Measurements from ENCODE around the gene CILP2. TPM values are rescaled to one million over a fixed set of nuclear protein-coding genes. Genes with fewer than 3 reads are reported as not detected.

CILP2 gene
- total RNA-seq, 2 experiments from 2014 or later, result 0.25 TPM; not detected in 1

DNA sequence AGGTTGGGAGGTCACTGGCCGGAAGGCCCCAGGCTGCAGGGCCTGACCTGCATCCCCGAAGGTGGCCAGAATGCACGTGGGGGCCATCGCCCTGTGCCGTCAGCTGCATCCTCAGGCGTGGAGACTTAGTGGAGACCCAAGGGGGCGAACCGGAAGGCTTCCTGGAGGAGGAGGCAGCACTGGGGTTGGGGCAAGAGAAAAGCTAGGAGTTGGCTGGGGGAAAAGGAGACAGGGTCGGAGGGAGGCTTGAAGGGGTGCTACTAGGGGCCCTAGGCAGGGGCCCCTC lies 10.8 kb upstream of the CILP2 start:
- peaks cover 21% of the 10 kb centered on the region for H3K36me3 Mint-ChIP-seq (ENCODE audit: low read depth)
- peaks cover 15% of the 10 kb centered on the region for H3K4me1 Mint-ChIP-seq
- POLR2A ChIA-PET, result no interaction called here
- no peak overlapping the region for H3K27ac Mint-ChIP-seq
- no peak overlapping the region for H3K4me3 Mint-ChIP-seq
- no peaks in the 10 kb centered on the region for H3K27me3 Mint-ChIP-seq
- DNase-seq, result no peak
- CTCF ChIA-PET, result no interaction called here
- H3K9me3 Mint-ChIP-seq, result no peaks in the 10 kb centered on the region

DNA sequence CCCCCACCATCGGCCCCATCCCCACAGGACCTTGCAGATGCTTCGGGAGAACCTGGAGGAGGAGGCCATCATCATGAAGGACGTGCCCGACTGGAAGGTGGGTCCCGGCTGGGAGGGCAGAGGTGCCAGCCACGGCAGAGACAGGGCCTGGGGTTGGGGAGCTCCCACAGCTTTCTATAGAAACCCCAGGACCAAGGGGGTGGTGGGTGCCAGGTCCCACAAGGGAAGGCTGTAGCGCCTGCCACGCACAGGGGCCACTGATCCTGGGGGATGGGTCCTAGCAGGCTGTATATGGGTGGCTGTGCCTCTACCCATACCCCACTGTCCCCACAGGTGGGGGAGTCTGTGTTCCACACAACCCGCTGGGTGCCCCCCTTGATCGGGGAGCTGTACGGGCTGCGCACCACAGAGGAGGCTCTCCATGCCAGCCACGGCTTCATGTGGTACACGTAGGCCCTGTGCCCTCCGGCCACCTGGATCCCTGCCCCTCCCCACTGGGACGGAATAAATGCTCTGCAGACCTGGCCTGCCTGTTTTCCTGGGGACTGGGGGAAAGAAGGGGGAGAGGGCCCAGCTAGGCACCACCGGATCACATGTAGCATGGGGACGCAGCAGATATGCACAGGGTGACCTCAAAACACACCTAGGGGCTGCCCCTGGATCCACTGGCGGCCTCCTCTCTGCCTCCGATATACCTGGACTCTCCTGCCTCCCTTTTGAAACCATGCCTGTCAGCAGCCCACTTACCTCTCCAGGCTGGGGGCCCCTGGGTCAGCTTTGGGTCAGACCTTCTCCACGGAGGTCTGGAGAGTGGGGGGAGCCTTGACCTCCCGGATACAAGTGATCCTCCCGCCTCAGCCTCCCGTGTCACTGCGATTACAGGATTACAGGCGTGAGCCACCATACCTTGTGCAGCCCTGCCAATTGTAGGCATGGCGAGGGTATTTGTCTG lies 10.1 kb upstream of the CILP2 start:
- CTCF ChIA-PET, result no interaction called here
- peaks cover 18% of the 10 kb centered on the region for H3K36me3 Mint-ChIP-seq (ENCODE audit: low read depth)
- H3K4me3 Mint-ChIP-seq, result no peak overlapping the region

DNA sequence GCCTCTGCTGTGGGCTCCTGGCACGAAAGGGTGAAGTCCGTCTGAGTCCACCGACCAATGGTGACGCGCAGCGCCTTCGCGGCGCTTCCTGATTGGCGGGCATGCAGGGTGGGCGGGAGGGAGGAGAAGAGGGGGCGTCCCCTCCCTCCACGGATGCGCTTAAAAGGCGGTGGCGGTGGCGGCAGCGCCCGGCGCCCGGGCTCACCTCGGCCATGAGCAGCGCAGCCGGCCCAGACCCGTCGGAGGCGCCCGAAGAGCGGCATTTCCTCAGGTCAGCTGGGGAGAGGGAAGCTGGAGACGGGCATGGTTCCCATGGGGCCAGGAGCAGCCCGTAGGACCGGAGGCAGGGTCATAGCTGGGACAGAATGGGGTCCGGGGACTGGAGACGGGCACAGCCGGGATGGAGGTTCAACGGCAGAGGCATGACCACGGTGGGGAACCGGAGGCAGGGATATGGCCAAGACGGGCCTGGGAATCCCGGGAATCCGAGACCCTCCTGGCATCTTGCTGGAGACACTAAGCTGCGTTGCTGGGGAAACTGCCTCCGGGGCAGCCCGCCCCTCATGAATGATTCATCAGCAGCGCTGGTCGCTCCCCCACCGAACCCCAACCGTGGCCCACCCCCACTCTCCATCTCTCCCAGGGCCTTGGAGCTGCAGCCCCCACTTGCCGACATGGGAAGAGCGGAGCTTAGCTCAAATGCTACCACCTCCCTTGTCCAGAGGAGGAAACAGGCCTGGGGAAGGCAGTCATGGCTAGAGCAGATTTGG lies 9.2 kb upstream of the CILP2 start, which contains the start of gene YJEFN3:
TSS of gene YJEFN3 (plus strand) at position 191 of the 770 bp plus-strand sequence. CDS start at position 213, 22 bp downstream.
- Mint-ChIP-seq H3K9me3 (no peaks in the 10 kb centered on the region), H3K27me3 (no peaks in the 10 kb centered on the region), H3K36me3 (ENCODE audit: low read depth) (peaks cover 16% of the 10 kb centered on the region), H3K27ac (no peak within 1 kb of the TSS), H3K4me1 (peaks cover 18% of the 10 kb centered on the region), H3K4me3 (no peak within 1 kb of the TSS)
- ChIA-PET POLR2A (no interaction called here), CTCF (interaction anchor here (1.1 kb wide), 1 partner anchor 115 kb away, joined by 3 read pairs; the partner anchor contains the start of gene GMIP)
- DNase-seq, result no peak

More for the DNA sequence above, 10.1 kb upstream of the CILP2 start:
- Mint-ChIP-seq H3K4me1 (peaks cover 13% of the 10 kb centered on the region), H3K27ac (no peak overlapping the region), H3K9me3 (no peaks in the 10 kb centered on the region), H3K27me3 (no peaks in the 10 kb centered on the region)
- DNase-seq, result no peak
- POLR2A ChIA-PET, result no interaction called here

DNA sequence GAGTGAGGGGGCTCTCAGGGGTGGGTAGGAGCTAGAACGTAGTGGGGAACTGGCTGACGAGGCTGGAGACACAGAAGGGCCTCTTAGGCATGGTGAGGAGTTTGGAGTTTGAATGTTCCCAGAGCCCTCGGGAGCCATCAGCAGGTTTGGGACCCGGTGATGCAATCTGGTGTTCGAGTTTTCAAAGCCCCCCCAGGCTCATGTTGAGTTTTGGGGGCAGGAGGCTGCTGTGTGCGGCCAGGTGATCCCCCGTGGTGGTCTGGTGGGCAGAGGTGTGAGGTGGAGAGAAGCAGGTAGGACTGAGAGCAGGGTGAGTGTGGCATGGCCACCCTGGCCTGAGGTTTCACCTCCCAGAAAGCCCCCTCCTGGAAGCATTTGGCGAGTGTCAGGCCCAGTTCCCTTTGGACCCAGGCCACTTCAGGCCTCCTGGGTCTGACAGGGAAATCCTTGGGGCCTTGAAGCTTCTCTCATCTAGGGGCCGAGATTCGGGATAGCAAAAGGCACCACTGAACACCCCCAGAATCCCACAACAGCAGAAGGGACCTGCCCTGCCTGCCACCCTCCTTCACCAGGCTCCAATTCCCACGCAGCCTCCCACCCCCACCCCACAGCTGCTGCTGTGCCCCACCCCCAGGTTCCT lies 8.2 kb upstream of the CILP2 start:
- H3K27me3 Mint-ChIP-seq, result no peaks in the 10 kb centered on the region
- no peak overlapping the region for H3K4me3 Mint-ChIP-seq
- H3K9me3 Mint-ChIP-seq, result no peaks in the 10 kb centered on the region
- H3K27ac Mint-ChIP-seq, result no peak overlapping the region
- CTCF ChIA-PET, result interaction anchor here (1.1 kb wide), 1 partner anchor 114 kb away, joined by 3 read pairs; the partner anchor contains the start of gene GMIP
- no peak for DNase-seq
- H3K4me1 Mint-ChIP-seq, result peaks cover 20% of the 10 kb centered on the region
- POLR2A ChIA-PET, result no interaction called here
- H3K36me3 Mint-ChIP-seq (ENCODE audit: low read depth), result peaks cover 15% of the 10 kb centered on the region

DNA sequence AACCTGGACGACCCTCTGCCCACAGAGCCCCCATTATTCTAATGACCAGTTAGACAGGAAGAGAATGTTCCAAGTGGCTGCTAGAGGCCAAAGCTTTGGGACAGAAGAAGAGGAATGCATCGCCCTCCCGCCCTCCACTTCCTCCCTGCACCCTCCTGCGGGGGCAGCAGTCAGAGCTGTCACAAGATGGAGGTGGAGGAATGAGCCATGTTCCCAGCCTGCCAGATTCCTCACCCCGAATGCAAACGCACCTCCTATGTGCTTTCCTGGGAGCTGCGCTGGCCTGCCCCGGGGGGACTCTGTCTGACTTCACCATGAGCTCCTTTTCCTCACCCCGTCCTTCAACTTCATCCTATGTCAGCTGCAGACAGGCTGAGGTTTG lies 7.7 kb upstream of the CILP2 start:
- H3K36me3 Mint-ChIP-seq (ENCODE audit: low read depth), result peaks cover 15% of the 10 kb centered on the region
- ChIA-PET POLR2A (no interaction called here), CTCF (interaction anchor here (0.6 kb wide), 1 partner anchor 139 kb away, joined by 3 read pairs; no protein-coding TSS in a partner anchor)
- DNase-seq, result no peak
- H3K9me3 Mint-ChIP-seq, result no peaks in the 10 kb centered on the region
- H3K27ac Mint-ChIP-seq, result no peak overlapping the region
- H3K4me3 Mint-ChIP-seq, result no peak overlapping the region
- no peaks in the 10 kb centered on the region for H3K27me3 Mint-ChIP-seq
- H3K4me1 Mint-ChIP-seq, result peaks cover 20% of the 10 kb centered on the region

DNA sequence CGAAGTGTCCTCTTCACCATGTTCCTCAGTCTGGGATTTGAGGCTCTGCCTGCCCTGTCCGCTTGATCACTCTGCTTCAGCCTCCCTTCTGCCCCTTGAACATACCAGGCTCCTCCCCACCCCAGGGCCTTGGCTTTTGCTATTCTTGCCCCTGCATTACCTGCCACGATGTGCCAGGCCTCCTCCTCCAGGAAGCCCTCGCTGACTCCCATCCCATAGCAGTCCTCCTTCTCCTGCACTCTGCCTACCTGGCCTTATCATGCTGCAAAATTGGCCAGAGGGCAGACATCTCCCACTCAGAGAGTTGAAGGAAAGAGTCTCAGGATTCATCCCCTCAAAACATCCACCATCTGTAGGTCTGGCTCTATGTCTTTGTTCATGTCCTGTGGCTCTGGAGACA lies 7.2 kb upstream of the CILP2 start:
- CTCF ChIA-PET, result interaction anchor here (0.6 to 2.4 kb wide), 5 partner anchors 10 to 756 kb away, joined by 3 to 11 read pairs (median 3); no protein-coding TSS in a partner anchor
- no peak for DNase-seq
- Mint-ChIP-seq H3K27ac (no peak overlapping the region), H3K9me3 (no peaks in the 10 kb centered on the region), H3K4me1 (peaks cover 20% of the 10 kb centered on the region), H3K36me3 (ENCODE audit: low read depth) (peaks cover 15% of the 10 kb centered on the region), H3K4me3 (no peak overlapping the region), H3K27me3 (no peaks in the 10 kb centered on the region)
- POLR2A ChIA-PET, result no interaction called here

DNA sequence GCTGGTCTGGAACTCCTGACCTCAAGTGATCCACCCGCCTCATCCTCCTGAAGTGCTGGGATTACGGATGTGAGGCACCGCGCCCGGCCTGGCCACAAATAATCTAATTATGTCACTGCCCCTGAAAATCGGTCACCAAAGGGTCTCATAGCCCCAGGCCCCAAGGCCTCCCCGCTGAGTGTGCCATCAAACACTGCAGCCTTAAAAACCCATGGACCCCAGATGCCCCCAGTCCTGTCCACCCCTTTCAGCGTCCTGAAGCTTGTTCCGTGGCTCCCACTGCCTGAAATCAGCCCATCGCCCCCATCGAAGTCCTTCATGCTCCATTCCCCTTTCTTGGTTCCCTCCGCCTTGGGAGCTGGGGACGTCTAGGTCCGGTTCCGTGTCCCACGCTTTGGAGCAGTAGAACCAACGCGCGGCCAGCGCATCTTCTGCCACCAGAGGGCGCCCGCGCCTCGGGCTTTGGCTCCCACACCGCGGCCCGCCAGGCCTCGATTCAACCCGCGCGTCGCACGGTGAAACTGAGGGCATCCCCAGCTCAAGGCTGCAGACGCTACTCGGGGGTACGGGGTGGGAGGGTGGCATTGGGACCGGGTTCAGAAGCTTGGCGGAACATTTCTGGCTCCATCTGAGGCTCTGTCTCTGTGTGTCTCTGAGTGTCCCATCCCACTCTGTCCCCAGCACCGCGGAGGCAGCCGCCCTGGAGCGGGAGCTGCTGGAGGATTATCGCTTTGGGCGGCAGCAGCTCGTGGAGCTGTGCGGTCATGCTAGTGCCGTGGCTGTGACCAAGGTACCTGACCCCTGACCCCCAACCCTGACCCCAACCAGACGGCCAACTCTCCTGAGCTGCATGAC lies 5.9 kb upstream of the CILP2 start:
- Mint-ChIP-seq H3K27me3 (peaks cover 3% of the 10 kb centered on the region), H3K36me3 (ENCODE audit: low read depth) (peaks cover 16% of the 10 kb centered on the region), H3K4me1 (peaks cover 15% of the 10 kb centered on the region), H3K27ac (no peak overlapping the region), H3K9me3 (no peaks in the 10 kb centered on the region), H3K4me3 (no peak overlapping the region)
- CTCF ChIA-PET, result interaction anchor here (0.5 to 3.1 kb wide), 28 partner anchors 9 to 1162 kb away, joined by 3 to 19 read pairs (median 4); partner anchors contain the start of genes GMIP, NDUFA13, TSSK6 and ZNF14
- POLR2A ChIA-PET, result interaction anchor here (0.8 kb wide), 1 partner anchor 96 kb away, joined by 4 read pairs; the partner anchor contains the start of gene LPAR2
- peak; percentile 85 for DNase-seq

DNA sequence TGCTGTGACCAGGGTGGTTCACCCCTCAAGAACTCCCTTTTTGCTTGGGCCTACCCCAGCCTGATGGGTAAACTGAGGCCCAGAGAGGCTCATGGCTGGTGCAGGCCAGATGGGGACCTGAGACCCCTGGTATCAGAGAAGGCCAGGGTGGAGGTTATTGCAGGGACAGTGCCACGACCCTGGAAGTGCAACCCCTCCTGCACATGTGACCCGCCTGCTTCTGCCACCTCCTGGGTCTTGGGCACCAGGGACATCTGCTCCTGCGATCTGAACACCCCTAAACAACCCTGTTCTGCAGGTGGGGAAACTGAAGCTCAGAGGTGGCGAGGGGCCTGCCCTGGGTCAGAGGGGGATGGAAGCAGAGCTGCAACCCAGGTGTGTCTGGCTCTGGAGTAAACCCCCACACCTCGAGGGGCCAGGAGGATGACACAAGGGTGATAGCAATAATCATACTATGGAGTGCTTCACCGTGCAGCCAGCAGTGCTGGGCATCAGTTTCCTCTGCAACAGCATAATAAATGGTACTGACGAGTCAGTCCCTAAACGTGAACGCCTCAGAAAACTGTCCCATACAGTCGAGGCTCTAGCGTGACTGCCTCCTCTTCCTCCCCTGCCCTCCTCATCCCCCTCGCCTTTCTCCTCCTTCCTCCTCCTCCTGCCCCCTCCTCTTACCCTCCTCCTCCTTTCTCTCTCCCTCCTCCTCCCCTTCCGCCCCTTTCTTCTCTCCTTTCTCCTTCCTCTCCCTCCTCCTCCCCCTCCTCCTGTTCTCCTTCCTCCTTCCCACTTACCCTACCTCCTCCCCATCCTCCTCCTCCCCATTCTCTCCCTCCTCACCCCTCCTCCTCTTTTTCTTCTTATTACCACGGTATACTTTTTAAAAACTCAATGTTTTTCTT lies 5.0 kb upstream of the CILP2 start:
- Mint-ChIP-seq H3K4me1 (peaks cover 19% of the 10 kb centered on the region), H3K9me3 (no peaks in the 10 kb centered on the region), H3K4me3 (no peak overlapping the region), H3K27ac (no peak overlapping the region), H3K27me3 (peaks cover 7% of the 10 kb centered on the region), H3K36me3 (ENCODE audit: low read depth) (peaks cover 13% of the 10 kb centered on the region)
- POLR2A ChIA-PET, result interaction anchor here (0.8 kb wide), 1 partner anchor 95 kb away, joined by 4 read pairs; the partner anchor contains the start of gene LPAR2
- no peak for DNase-seq
- CTCF ChIA-PET, result interaction anchor here (0.5 to 3.1 kb wide), 25 partner anchors 8 to 1161 kb away, joined by 3 to 19 read pairs (median 5); partner anchors contain the start of genes GMIP, NDUFA13, TSSK6 and ZNF14

DNA sequence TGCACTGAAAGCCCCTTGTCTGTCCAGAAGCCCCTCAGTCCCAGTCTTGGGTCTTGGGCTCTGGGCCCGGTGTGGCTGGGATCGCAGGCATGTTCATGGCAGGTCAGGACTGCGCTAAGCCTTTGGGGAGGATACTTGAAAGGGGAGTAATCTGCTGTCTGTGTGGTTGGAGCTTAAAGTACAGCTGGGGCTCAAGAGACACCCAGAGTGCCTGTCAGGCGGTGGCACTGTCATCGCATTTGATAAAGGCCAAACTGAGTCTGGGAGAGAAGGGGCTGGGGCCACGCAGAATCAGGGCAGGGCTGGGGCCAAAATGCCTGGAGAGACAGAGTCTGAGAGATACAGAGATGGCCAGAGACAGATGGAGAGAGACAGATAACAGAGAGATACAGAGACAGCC lies 4.2 kb upstream of the CILP2 start:
- Mint-ChIP-seq H3K9me3 (no peaks in the 10 kb centered on the region), H3K36me3 (ENCODE audit: low read depth) (peaks cover 9% of the 10 kb centered on the region), H3K27ac (peak overlapping the region; percentile 20), H3K27me3 (peaks cover 12% of the 10 kb centered on the region), H3K4me1 (peaks cover 24% of the 10 kb centered on the region), H3K4me3 (no peak overlapping the region)
- POLR2A ChIA-PET, result no interaction called here
- no peak for DNase-seq
- CTCF ChIA-PET, result interaction anchor here (2.7 to 3.1 kb wide), 2 partner anchors 21 to 127 kb away, joined by 9 to 19 read pairs; no protein-coding TSS in a partner anchor

DNA sequence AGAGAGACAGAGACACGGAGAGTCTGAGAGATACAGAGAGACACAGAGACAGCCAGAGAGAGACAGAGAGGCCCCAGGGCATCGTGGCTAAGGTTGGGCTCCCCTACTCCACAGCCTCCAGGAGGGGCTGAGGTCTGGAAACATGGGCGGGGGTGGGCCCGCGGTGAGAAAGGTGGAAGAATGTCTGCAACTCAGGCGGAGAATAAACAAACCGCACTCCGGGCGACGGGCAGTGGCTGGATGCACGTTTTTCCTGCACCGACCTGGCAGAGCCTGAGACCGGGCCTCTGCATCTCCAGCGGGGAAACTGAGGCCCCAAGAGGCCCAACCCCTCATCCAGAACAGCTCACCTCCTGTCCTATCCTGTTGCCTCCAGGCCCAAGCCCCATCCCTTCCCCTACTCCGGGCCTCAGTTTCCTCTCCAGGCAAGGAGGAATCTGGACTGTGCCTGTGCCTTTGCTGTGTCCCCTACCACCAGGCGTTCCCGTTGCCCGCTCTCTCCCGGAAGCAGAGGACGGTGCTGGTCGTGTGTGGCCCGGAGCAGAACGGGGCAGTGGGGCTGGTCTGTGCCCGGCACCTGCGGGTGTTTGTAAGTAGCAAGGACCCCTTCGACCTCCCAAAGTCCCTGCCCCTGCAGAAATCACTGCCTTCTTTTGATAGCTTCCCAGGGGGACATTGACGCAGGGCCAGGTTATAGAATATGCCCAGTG lies 3.4 kb upstream of the CILP2 start:
- H3K27ac Mint-ChIP-seq, result no peak overlapping the region
- no peaks in the 10 kb centered on the region for H3K9me3 Mint-ChIP-seq
- H3K27me3 Mint-ChIP-seq, result peaks cover 20% of the 10 kb centered on the region
- ChIA-PET CTCF (interaction anchor here (1.4 kb wide), 1 partner anchor 109 kb away, joined by 4 read pairs; the partner anchor contains the start of gene GMIP), POLR2A (no interaction called here)
- H3K4me1 Mint-ChIP-seq, result peaks cover 27% of the 10 kb centered on the region
- no peak for DNase-seq
- peaks cover 7% of the 10 kb centered on the region for H3K36me3 Mint-ChIP-seq (ENCODE audit: low read depth)
- no peak overlapping the region for H3K4me3 Mint-ChIP-seq
